HUES6 (cell line): ENCODE data around the gene GSDME.

Experiments used
- H3K27ac ChIP-seq: 2 replicates; pipeline ENCODE4 v1.7.0; 2013; ENCODE audit warnings: low read depth, mild to moderate bottlenecking, low read length, inconsistent platforms
- H3K27me3 ChIP-seq: 2 replicates; pipeline ENCODE4 v1.6.1; 2013; ENCODE audit warnings: low read length; ENCODE audit not compliant: control insufficient read depth, insufficient read depth
- H3K36me3 ChIP-seq: 2 replicates; pipeline ENCODE4 v1.6.1; 2013; ENCODE audit warnings: low read length; ENCODE audit not compliant: control insufficient read depth, insufficient read depth
- H3K4me1 ChIP-seq: 2 replicates; pipeline ENCODE4 v1.6.1; 2013; ENCODE audit warnings: low read length; ENCODE audit not compliant: control insufficient read depth, insufficient read depth
- H3K4me3 ChIP-seq: 2 replicates; pipeline ENCODE4 v1.5.1; 2013; ENCODE audit warnings: low read depth, low read length
- H3K9ac ChIP-seq: one replicate; pipeline ENCODE4 v1.6.1; 2013; ENCODE audit warnings: mild to moderate bottlenecking, low read length
- H3K9me3 ChIP-seq: 2 replicates; pipeline ENCODE4 v1.6.1; 2013; ENCODE audit warnings: low read depth, low read length; ENCODE audit not compliant: control insufficient read depth, insufficient read depth

GSDME gene

GRCh38 chr7:24730018-24730369, 27.3 kb downstream of the GSDME start:
- Histone ChIP-seq H3K36me3 (no peaks in the 10 kb centered on the region), H3K9me3 (0 out of 2 replicates have a peak, but pooled peaks cover 5% of the 10 kb centered on the region), H3K4me3 (no peak overlapping the region), H3K4me1 (peaks cover 34% of the 10 kb centered on the region), H3K9ac (no peak overlapping the region), H3K27ac (no peak overlapping the region), H3K27me3 (no peaks in the 10 kb centered on the region)

GRCh38 chr7:24729365-24730017, 27.8 kb downstream of the GSDME start:
- Histone ChIP-seq H3K9ac (no peak overlapping the region), H3K27ac (no peak overlapping the region), H3K36me3 (no peaks in the 10 kb centered on the region)

GRCh38 chr7:24728503-24729364, 28.5 kb downstream of the GSDME start:
- Histone ChIP-seq H3K9me3 (0 out of 2 replicates have a peak, but pooled peaks cover 5% of the 10 kb centered on the region), H3K4me1 (peaks cover 43% of the 10 kb centered on the region), H3K9ac (no peak overlapping the region), H3K27ac (no peak overlapping the region), H3K4me3 (no peak overlapping the region), H3K27me3 (no peaks in the 10 kb centered on the region), H3K36me3 (no peaks in the 10 kb centered on the region)

More at GRCh38 chr7:24729365-24730017, 27.8 kb downstream of the GSDME start:
- H3K4me3 ChIP-seq = no peak overlapping the region
- no peaks in the 10 kb centered on the region for H3K27me3 ChIP-seq
- 0 out of 2 replicates have a peak, but pooled peaks cover 5% of the 10 kb centered on the region for H3K9me3 ChIP-seq
- H3K4me1 ChIP-seq = peaks cover 39% of the 10 kb centered on the region

GRCh38 chr7:24728121-24728500, 29.2 kb downstream of the GSDME start:
- Histone ChIP-seq H3K4me1 (peaks cover 40% of the 10 kb centered on the region), H3K36me3 (no peaks in the 10 kb centered on the region), H3K4me3 (no peak overlapping the region), H3K27ac (no peak overlapping the region), H3K9me3 (0 out of 2 replicates have a peak, but pooled peaks cover 5% of the 10 kb centered on the region), H3K9ac (no peak overlapping the region), H3K27me3 (no peaks in the 10 kb centered on the region)

- Histone ChIP-seq H3K27ac (peak overlapping the region; percentile 35; the same call in 1 of the 2 replicates), H3K36me3 (no peaks in the 10 kb centered on the region), H3K4me1 (peaks cover 40% of the 10 kb centered on the region), H3K9me3 (0 out of 2 replicates have a peak, but pooled peaks cover 2% of the 10 kb centered on the region), H3K9ac (no peak overlapping the region), H3K4me3 (no peak overlapping the region), H3K27me3 (no peaks in the 10 kb centered on the region)
These were observed 29.8 kb downstream of the GSDME start for GRCh38 chr7:24727154-24728120.

GRCh38 chr7:24725554-24726241, 31.6 kb downstream of the GSDME start:
- Histone ChIP-seq H3K9me3 (no peaks in the 10 kb centered on the region), H3K4me1 (peaks cover 53% of the 10 kb centered on the region), H3K36me3 (no peaks in the 10 kb centered on the region), H3K27ac (peak overlapping the region; percentile 35; the same call in 1 of the 2 replicates), H3K27me3 (no peaks in the 10 kb centered on the region), H3K9ac (peak overlapping the region; percentile 57), H3K4me3 (no peak overlapping the region)

- no peaks in the 10 kb centered on the region for H3K36me3 ChIP-seq
- H3K4me1 ChIP-seq = peaks cover 53% of the 10 kb centered on the region
- no peaks in the 10 kb centered on the region for H3K27me3 ChIP-seq
- no peak overlapping the region for H3K4me3 ChIP-seq
- peak overlapping the region; percentile 35; the same call in 1 of the 2 replicates for H3K27ac ChIP-seq
- H3K9ac ChIP-seq = no peak overlapping the region
- no peaks in the 10 kb centered on the region for H3K9me3 ChIP-seq
These were observed 32.6 kb downstream of the GSDME start for GRCh38 chr7:24724451-24725190.

- Histone ChIP-seq H3K9me3 (no peaks in the 10 kb centered on the region), H3K27me3 (no peaks in the 10 kb centered on the region), H3K4me1 (peaks cover 56% of the 10 kb centered on the region), H3K9ac (no peak overlapping the region), H3K27ac (no peak overlapping the region), H3K36me3 (no peaks in the 10 kb centered on the region), H3K4me3 (no peak overlapping the region)
These were observed 34.1 kb downstream of the GSDME start for GRCh38 chr7:24723178-24723530.

GRCh38 chr7:24722386-24723177, 34.7 kb downstream of the GSDME start:
- Histone ChIP-seq H3K4me3 (no peak overlapping the region), H3K9me3 (no peaks in the 10 kb centered on the region), H3K27me3 (no peaks in the 10 kb centered on the region), H3K27ac (no peak overlapping the region), H3K9ac (no peak overlapping the region), H3K36me3 (no peaks in the 10 kb centered on the region), H3K4me1 (peaks cover 53% of the 10 kb centered on the region)
